GM20000 (cell line): ENCODE results near the gene COX6A1.

Source experiments
- DNase-seq: peaks from one replicate; pipeline ENCODE4 v3.0.0; 2012; ENCODE audit warnings: low spot score
- CTCF ChIP-seq: IDR thresholded peaks from 2 replicates; pipeline ENCODE4 v1.5.1; 2012; ENCODE audit warnings: mild to moderate bottlenecking, control low read depth; ENCODE audit errors: extremely low read depth, missing control alignments

COX6A1 gene

DNA sequence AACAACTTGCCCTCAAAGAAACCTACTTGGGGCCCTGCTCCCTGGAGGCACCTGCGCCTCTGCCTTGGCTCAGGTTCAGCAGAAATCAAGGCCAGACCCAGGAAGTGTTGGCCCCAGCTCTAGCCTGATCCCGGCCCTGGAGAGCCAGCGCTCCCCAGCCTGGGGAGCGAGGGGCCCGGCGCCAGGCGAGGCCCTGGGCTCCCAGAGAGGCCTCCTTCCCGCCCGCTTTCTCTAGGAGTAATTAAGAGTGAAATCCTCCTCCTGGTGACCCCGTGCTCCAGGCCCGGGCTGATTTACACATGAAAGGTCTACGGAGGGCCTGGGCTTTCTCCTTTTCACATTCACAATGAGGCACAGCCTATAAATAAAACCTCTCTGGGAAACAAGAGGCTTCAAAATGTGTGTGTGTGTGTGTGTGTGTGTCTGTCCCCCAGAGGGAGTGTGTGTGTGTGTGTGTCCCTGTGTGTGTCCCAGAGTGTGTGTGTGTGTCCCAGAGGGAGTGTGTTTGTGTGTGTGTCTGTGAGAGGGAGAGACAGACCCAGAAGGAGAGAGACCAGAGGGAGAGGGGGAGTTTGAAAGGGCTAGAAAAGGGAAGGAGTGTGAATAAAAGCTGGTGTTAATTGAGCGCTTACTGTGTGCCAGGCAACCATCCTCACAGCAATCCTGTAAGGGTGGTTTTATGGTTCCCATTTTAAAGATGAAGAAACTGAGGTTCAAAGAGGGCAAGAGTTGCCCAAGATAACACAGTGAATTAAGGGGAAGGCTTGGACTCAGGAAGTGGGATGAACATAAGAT is 23.8 kb upstream of the COX6A1 start:
- DNase-seq: no peak
- TF ChIP-seq CTCF: no peak

DNA sequence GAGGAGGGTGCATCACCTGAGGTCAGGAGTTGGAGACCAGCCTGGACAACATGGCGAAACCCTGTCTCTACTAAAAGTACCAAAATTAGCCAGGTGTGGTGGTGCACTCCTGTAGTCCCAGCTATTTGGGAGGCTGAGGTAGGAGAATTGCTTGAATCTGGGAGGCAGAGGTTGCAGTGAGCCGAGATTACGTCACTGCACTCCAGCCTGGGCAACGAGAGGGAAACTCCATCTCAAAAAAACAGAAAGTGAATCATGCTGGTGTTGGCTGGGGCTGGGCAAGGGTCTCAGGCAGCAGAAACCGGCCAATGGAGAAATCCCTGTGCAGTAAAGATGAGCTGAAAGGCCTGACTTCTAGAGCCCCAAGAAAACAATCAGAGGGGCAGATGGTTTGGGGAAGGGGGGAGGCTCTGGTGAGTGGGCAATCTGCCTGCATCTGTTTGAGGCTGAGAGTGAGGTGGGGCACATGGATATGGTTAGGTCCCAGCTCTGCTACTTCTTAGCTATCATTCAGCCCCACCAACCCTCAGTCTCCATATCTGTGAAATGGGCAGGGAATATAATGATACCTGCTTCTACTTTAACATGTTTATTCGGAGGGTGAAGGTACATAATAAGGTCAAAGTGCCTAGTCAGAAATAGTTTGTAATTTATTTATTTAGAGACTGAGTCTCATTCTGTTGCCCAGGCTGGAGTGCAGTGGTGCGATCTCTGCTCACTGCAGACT is 21.3 kb upstream of the COX6A1 start:
- TF ChIP-seq CTCF: no peak
- no peak for DNase-seq

- TF ChIP-seq CTCF: no peak
- DNase-seq: no peak
Measured at GRCh38 chr12:120417917-120418580, 19.9 kb upstream of the COX6A1 start.

- no peak for TF ChIP-seq CTCF
- no peak for DNase-seq
Measured at GRCh38 chr12:120421701-120422100, 16.2 kb upstream of the COX6A1 start.

DNA sequence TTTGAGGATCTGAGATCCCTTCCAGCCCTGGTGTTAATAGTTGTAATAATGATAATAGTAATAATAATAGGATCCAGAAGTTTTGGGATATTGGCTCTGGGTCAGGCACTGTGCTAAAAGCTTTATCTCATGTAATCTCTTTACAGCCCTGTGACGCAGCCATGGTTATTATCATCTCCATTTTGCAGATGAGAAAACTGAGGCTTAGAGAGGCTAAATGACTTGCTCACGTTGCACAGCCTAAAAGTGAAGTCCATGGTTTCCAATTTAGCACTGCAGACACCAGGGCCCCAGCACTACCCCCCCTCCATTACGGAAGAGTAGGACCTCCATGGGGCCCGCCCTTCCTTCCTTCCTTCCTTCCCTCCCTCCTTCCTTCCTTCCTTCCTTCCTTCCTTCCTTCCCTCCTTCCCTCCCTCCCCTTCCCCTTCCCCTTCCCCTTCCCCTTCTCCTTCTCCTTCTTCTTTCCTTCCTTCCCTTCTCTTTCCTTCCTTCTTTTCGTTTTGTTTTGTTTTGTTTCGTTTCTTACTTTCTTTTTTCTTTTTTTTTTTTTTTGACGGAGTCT is 14.9 kb upstream of the COX6A1 start:
- DNase-seq: no peak
- TF ChIP-seq CTCF: no peak

- TF ChIP-seq CTCF: no peak
- no peak for DNase-seq
Measured at GRCh38 chr12:120425797-120426196, 12.1 kb upstream of the COX6A1 start.
